IMR-90 (cell line): ENCODE results near the gene ST3GAL5.

ENCODE experiments used
- CEBPB ChIP-seq: IDR thresholded peaks from 2 replicates; pipeline ENCODE4 v1.6.1; 2012; ENCODE audit warnings: low read depth, low read length, improper control_type of control experiment
- CTCF ChIP-seq: conservative IDR thresholded peaks from 2 replicates; pipeline ENCODE4 v1.5.1; 2012; ENCODE audit warnings: mild to moderate bottlenecking, low read depth, low read length, improper control_type of control experiment
- NFE2L2 ChIP-seq: fragments of 150-350 bp; IDR thresholded peaks from 2 replicates; pipeline ENCODE4 v1.6.1; 2016; ENCODE audit warnings: low read depth, mild to moderate bottlenecking, low read length
- POLR2A ChIP-seq: IDR thresholded peaks from 2 replicates; pipeline ENCODE4 v1.6.1; 2012; ENCODE audit warnings: mild to moderate bottlenecking, low read depth, low read length
- RAD21 ChIP-seq: IDR thresholded peaks from 2 replicates; pipeline ENCODE4 v1.6.1; 2012; ENCODE audit warnings: low read length, improper control_type of control experiment
- RFX5 ChIP-seq: IDR thresholded peaks from 2 replicates; pipeline ENCODE4 v1.8.0; 2012; ENCODE audit warnings: low read depth, mild to moderate bottlenecking, low read length, moderate library complexity
- TF ChIP-seq, protein P1 (sequence below): fragments of 150-350 bp; IDR thresholded peaks from 2 replicates; pipeline ENCODE4 v1.6.1; 2017; ENCODE audit warnings: mild to moderate bottlenecking, antibody characterized with exemption, low read length, low read depth

- TF ChIP-seq POLR2A (no peak), CTCF (no peak), RAD21 (no peak), CEBPB (no peak), NFE2L2 (no peak), RFX5 (no peak)
- TF ChIP-seq, protein P1, sequence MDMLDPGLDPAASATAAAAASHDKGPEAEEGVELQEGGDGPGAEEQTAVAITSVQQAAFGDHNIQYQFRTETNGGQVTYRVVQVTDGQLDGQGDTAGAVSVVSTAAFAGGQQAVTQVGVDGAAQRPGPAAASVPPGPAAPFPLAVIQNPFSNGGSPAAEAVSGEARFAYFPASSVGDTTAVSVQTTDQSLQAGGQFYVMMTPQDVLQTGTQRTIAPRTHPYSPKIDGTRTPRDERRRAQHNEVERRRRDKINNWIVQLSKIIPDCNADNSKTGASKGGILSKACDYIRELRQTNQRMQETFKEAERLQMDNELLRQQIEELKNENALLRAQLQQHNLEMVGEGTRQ, result no peak
Measured at GRCh38 chr2:85810371-85811179, 78.2 kb downstream of the ST3GAL5 start.
